ENCODE results near the gene RBL1.

The RBL1 gene

GRCh38 chr20:37114012-37114411 is 18.2 kb upstream of the RBL1 start:
- DNase-seq (ENCODE audit: low read depth), result no peak
- no peak for TF ChIP-seq POLR2A (IDR thresholded peaks at IDR 0.05; ENCODE audit: extremely low read depth, insufficient read length)
- TF ChIP-seq MYC (IDR thresholded peaks at IDR 0.05; ENCODE audit: low read depth, low read length), result no peak
- TF ChIP-seq MAX (IDR thresholded peaks at IDR 0.05; ENCODE audit: low read depth, low read length), result no peak
- TF ChIP-seq, protein P1, sequence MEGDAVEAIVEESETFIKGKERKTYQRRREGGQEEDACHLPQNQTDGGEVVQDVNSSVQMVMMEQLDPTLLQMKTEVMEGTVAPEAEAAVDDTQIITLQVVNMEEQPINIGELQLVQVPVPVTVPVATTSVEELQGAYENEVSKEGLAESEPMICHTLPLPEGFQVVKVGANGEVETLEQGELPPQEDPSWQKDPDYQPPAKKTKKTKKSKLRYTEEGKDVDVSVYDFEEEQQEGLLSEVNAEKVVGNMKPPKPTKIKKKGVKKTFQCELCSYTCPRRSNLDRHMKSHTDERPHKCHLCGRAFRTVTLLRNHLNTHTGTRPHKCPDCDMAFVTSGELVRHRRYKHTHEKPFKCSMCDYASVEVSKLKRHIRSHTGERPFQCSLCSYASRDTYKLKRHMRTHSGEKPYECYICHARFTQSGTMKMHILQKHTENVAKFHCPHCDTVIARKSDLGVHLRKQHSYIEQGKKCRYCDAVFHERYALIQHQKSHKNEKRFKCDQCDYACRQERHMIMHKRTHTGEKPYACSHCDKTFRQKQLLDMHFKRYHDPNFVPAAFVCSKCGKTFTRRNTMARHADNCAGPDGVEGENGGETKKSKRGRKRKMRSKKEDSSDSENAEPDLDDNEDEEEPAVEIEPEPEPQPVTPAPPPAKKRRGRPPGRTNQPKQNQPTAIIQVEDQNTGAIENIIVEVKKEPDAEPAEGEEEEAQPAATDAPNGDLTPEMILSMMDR (IDR thresholded peaks at IDR 0.05; ENCODE audit: low read depth, low read length), result no peak

DNA sequence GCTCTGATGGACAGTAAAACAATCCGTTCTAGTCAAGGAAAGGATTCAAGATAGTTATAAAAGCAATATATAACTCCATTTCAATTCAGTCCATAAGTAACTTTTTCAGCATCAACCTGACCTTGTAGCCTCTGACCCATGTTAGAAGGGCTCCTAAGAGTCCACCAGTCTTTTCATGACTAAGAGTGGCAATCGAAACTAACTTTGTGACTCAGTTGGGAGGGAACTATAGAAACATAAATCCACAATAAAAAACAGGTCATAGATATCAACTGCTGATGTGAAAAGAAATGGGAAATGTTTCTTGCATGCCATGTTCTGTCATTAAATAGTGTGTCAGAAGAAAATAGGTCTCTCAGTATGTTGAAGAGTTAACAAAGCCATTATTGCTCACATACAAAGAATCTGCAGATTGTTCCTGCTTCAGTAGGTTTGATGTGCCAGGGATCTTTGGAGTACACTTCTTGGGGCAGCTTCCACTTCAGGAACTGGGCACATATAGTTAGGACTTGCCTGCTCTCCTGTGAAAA is 16.2 kb upstream of the RBL1 start:
- TF ChIP-seq, protein P1 (IDR thresholded peaks at IDR 0.05; ENCODE audit: low read depth, low read length), result no peak
- no peak for TF ChIP-seq POLR2A (IDR thresholded peaks at IDR 0.05; ENCODE audit: extremely low read depth, insufficient read length)
- no peak for TF ChIP-seq MAX (IDR thresholded peaks at IDR 0.05; ENCODE audit: low read depth, low read length)
- TF ChIP-seq MYC (IDR thresholded peaks at IDR 0.05; ENCODE audit: low read depth, low read length), result no peak
- DNase-seq (ENCODE audit: low read depth), result no peak
- no peak overlapping the region for H3K4me3 ChIP-seq (ENCODE audit: low read depth, low read length)

More at GRCh38 chr20:37114012-37114411, 18.2 kb upstream of the RBL1 start:
- H3K4me3 ChIP-seq (ENCODE audit: low read depth, low read length), result no peak overlapping the region

DNA sequence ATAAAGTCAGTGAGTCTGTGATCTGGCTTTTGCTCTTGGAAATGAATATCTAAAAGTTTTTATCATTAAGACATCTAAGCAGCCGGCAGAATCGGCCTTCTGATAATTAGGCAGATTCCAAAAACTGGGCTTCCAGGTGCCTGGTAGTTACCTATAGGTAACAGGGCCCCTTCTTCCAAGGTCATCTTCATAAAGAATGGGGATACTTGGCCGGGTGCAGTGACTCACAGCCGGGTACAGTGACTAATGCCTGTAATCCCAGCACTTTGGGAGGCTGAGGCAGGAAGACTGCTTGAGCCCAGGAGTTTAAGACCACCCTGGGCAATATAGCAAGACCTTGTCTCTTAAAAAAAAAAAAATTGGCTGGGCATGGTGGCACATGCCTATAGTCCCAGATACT is 12.9 kb upstream of the RBL1 start:
- no peak overlapping the region for H3K4me3 ChIP-seq (ENCODE audit: low read depth, low read length)
- TF ChIP-seq POLR2A (IDR thresholded peaks at IDR 0.05; ENCODE audit: extremely low read depth, insufficient read length) (no peak), MAX (IDR thresholded peaks at IDR 0.05; ENCODE audit: low read depth, low read length) (no peak), MYC (IDR thresholded peaks at IDR 0.05; ENCODE audit: low read depth, low read length) (no peak)
- TF ChIP-seq, protein P1 (IDR thresholded peaks at IDR 0.05; ENCODE audit: low read depth, low read length), result no peak
- no peak for DNase-seq (ENCODE audit: low read depth)

GRCh38 chr20:37102571-37102970 is 6.8 kb upstream of the RBL1 start:
- DNase-seq (ENCODE audit: low read depth), result no peak
- TF ChIP-seq MAX (IDR thresholded peaks at IDR 0.05; ENCODE audit: low read depth, low read length) (no peak), POLR2A (IDR thresholded peaks at IDR 0.05; ENCODE audit: extremely low read depth, insufficient read length) (no peak), MYC (IDR thresholded peaks at IDR 0.05; ENCODE audit: low read depth, low read length) (no peak)
- TF ChIP-seq, protein P1 (IDR thresholded peaks at IDR 0.05; ENCODE audit: low read depth, low read length), result no peak
- no peak overlapping the region for H3K4me3 ChIP-seq (ENCODE audit: low read depth, low read length)

DNA sequence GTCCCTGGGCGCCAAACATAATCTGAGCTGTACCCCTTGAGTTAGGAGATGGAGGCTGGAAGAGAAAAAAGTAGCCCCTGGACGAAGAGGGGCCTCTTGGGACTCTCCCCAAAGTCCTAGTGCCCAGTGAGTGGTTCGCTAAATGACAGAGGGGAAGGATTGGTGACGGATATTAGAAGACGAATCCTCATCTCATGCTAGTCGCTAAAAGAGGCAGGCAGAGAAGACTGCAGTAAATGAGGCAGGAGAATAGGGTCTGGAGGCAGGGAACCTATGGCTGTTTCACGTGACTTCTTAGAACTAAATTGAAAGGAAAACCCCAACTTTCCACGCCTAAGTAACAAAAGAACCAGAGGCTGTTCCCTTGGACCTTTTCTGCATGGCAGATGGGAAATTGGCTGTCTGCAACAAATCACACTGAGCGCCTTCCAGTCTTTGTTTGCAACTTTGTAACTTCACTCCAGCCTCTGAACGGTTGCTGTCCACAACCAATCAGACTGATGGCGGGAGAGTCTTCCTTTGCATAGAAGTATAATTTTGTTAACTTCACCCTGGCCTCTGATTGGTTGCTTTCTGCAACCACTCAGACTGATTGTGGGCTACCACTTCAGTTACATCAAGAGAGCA is 731 bp upstream of the RBL1 start:
- H3K4me3 ChIP-seq (ENCODE audit: low read depth, low read length), result peak overlapping the region; percentile 99
- TF ChIP-seq MYC (IDR thresholded peaks at IDR 0.05; ENCODE audit: low read depth, low read length) (no peak), POLR2A (IDR thresholded peaks at IDR 0.05; ENCODE audit: extremely low read depth, insufficient read length) (peak; percentile 26), MAX (IDR thresholded peaks at IDR 0.05; ENCODE audit: low read depth, low read length) (no peak)
- TF ChIP-seq, protein P1 (IDR thresholded peaks at IDR 0.05; ENCODE audit: low read depth, low read length), result no peak
- peak; percentile 56 for DNase-seq (ENCODE audit: low read depth)

All from NB4 (cell line).